Measurements from ENCODE around the gene MLIP.

DNA sequence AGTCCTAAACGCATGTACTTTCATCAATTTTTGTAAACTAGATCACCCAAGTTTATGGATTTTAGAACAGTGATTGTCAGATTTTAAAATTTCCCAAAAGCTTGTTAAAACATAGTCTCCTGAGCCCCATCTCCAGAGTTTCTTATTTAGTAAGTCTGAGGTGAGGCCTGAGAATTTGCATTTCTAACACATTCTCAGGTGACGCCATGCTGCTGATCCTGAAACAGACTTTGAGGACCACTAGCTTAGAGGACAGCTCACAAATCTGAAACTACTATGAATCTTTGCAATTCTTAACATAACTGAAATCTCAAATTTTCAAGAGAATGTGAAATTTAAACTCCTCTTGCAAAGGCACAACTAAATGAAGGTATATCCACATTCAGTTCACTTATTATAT, 37.8 kb upstream of the MLIP start:
- TF ChIP-seq FOXM1 (IDR thresholded peaks at IDR 0.05; ENCODE audit: borderline replicate concordance) (no peak), FOXA1 (IDR thresholded peaks at IDR 0.05) (no peak), CTBP1 (IDR thresholded peaks at IDR 0.05; ENCODE audit: borderline replicate concordance) (no peak), SP1 (IDR thresholded peaks at IDR 0.05) (no peak), FOXK2 (IDR thresholded peaks at IDR 0.05) (no peak), ELF4 (IDR thresholded peaks at IDR 0.05) (no peak), SUZ12 (IDR thresholded peaks at IDR 0.05) (no peak), HDGF (IDR thresholded peaks at IDR 0.05; ENCODE audit: borderline replicate concordance) (no peak), LEF1 (IDR thresholded peaks at IDR 0.05; ENCODE audit: borderline replicate concordance) (no peak), TARDBP (IDR thresholded peaks at IDR 0.05) (no peak), NFRKB (IDR thresholded peaks at IDR 0.05) (no peak), BHLHE40 (IDR thresholded peaks at IDR 0.05; ENCODE audit: borderline replicate concordance) (no peak), L3MBTL2 (conservative IDR thresholded peaks at IDR 0.05) (no peak), ARNT (IDR thresholded peaks at IDR 0.05) (no peak)
